HG03571 (cell line): ENCODE measurements around the gene TINAGL1.

Source experiments
- ATAC-seq: cut with Tn5 transposase; IDR thresholded peaks from one replicate; pipeline ENCODE4 v1.9.1; 2021; ENCODE audit not compliant: unreplicated experiment

Gene TINAGL1

GRCh38 chr1:31626223-31627207 lies 50.2 kb downstream of the TINAGL1 start:
- ATAC-seq = no peak

GRCh38 chr1:31627301-31627929 lies 51.1 kb downstream of the TINAGL1 start:
- ATAC-seq = no peak

GRCh38 chr1:31627930-31628559 lies 51.7 kb downstream of the TINAGL1 start:
- no peak for ATAC-seq

GRCh38 chr1:31628931-31629556 lies 52.7 kb downstream of the TINAGL1 start:
- ATAC-seq = no peak

GRCh38 chr1:31632649-31633048 lies 56.3 kb downstream of the TINAGL1 start:
- no peak for ATAC-seq

- no peak for ATAC-seq
These were observed 56.8 kb downstream of the TINAGL1 start for GRCh38 chr1:31633117-31633516.
